Measurements from ENCODE around the gene PXK. TPM values are rescaled to one million over a fixed set of nuclear protein-coding genes. Genes with fewer than 3 reads are reported as not detected.

Gene PXK
- total RNA-seq, 3 donors from 2014 or later (not counting 1 experiment from before 2014, with no cell fraction given) = 42.1 to 53.8 (median 48.9) TPM

GRCh38 chr3:58392181-58392580 lies 59.5 kb downstream of the PXK start:
- H3K9me3 ChIP-seq (ENCODE audit: control insufficient read depth, insufficient read depth, low read length) = no peaks in the 10 kb centered on the region
- DNase-seq = no peak
- Mint-ChIP-seq H3K36me3 (peaks cover 7% of the 10 kb centered on the region), H3K27ac (no peak overlapping the region), H3K27me3 (ENCODE audit: low read depth in 2 of 2) (no peaks in the 10 kb centered on the region), H3K4me3 (no peak overlapping the region), H3K4me1 (peaks cover 7 to 13% of the 10 kb centered on the region in 2 donors), H3K9me3 (no peaks in the 10 kb centered on the region)
- WGBS (ENCODE audit: insufficient coverage) = 71% methylated on average over 3 of the region's 3 CpGs
- no peaks in the 10 kb centered on the region for H3K4me1 ChIP-seq (ENCODE audit: control insufficient read depth, insufficient read depth, low read length)
- no peaks in the 10 kb centered on the region for H3K27me3 ChIP-seq (ENCODE audit: control insufficient read depth, insufficient read depth, low read length)
- no peak for ATAC-seq
- peaks cover 52% of the 10 kb centered on the region for H3K36me3 ChIP-seq (ENCODE audit: control insufficient read depth, insufficient read depth, low read length)
- intact Hi-C loops (cut with micrococcal nuclease) = no loop called here
- H3K4me3 ChIP-seq (ENCODE audit: low read length) = no peak overlapping the region
- H3K27ac ChIP-seq (ENCODE audit: low read length) = no peak overlapping the region
- TF ChIP-seq CTCF (IDR thresholded peaks at IDR 0.05) = no peak

GRCh38 chr3:58394339-58394738 lies 61.6 kb downstream of the PXK start:
- H3K27ac Mint-ChIP-seq = peak overlapping the region in 1 of 2 donors; percentile 13
- TF ChIP-seq CTCF (IDR thresholded peaks at IDR 0.05) = no peak
- intact Hi-C loops (cut with micrococcal nuclease) = no loop called here
- Histone ChIP-seq H3K27ac (ENCODE audit: low read length) (no peak overlapping the region), H3K4me1 (ENCODE audit: control insufficient read depth, insufficient read depth, low read length) (no peaks in the 10 kb centered on the region), H3K36me3 (ENCODE audit: control insufficient read depth, insufficient read depth, low read length) (peaks cover 60% of the 10 kb centered on the region), H3K27me3 (ENCODE audit: control insufficient read depth, insufficient read depth, low read length) (no peaks in the 10 kb centered on the region), H3K4me3 (ENCODE audit: low read length) (no peak overlapping the region), H3K9me3 (ENCODE audit: control insufficient read depth, insufficient read depth, low read length) (no peaks in the 10 kb centered on the region)
- ATAC-seq (no peak), DNase-seq (no peak)
- no peaks in the 10 kb centered on the region for H3K4me1 Mint-ChIP-seq
- H3K36me3 Mint-ChIP-seq = peaks cover 7% of the 10 kb centered on the region
- H3K27me3 Mint-ChIP-seq (ENCODE audit: low read depth in 2 of 2) = no peaks in the 10 kb centered on the region
- H3K4me3 Mint-ChIP-seq = no peak overlapping the region
- no peaks in the 10 kb centered on the region for H3K9me3 Mint-ChIP-seq

GRCh38 chr3:58398669-58399333 lies 66.1 kb downstream of the PXK start:
- WGBS (ENCODE audit: insufficient coverage) = 95% methylated on average over 9 of the region's 9 CpGs
- no peaks in the 10 kb centered on the region for H3K4me1 ChIP-seq (ENCODE audit: control insufficient read depth, insufficient read depth, low read length)
- H3K36me3 ChIP-seq (ENCODE audit: control insufficient read depth, insufficient read depth, low read length) = peaks cover 50% of the 10 kb centered on the region
- Mint-ChIP-seq H3K4me1 (no peaks in the 10 kb centered on the region), H3K27me3 (ENCODE audit: low read depth in 2 of 2) (no peaks in the 10 kb centered on the region), H3K27ac (no peak overlapping the region), H3K36me3 (no peaks in the 10 kb centered on the region), H3K4me3 (no peak overlapping the region), H3K9me3 (no peaks in the 10 kb centered on the region)
- intact Hi-C loops (cut with micrococcal nuclease) = no loop called here
- TF ChIP-seq CTCF (IDR thresholded peaks at IDR 0.05) = no peak
- no peaks in the 10 kb centered on the region for H3K9me3 ChIP-seq (ENCODE audit: control insufficient read depth, insufficient read depth, low read length)
- ATAC-seq (no peak), DNase-seq (no peak)
- H3K4me3 ChIP-seq (ENCODE audit: low read length) = no peak overlapping the region
- no peaks in the 10 kb centered on the region for H3K27me3 ChIP-seq (ENCODE audit: control insufficient read depth, insufficient read depth, low read length)
- H3K27ac ChIP-seq (ENCODE audit: low read length) = no peak overlapping the region

- no peaks in the 10 kb centered on the region for H3K9me3 Mint-ChIP-seq
- no peak overlapping the region for H3K27ac Mint-ChIP-seq
- H3K9me3 ChIP-seq (ENCODE audit: control insufficient read depth, insufficient read depth, low read length) = no peaks in the 10 kb centered on the region
- H3K36me3 Mint-ChIP-seq = peaks cover 7% of the 10 kb centered on the region
- H3K4me3 ChIP-seq (ENCODE audit: low read length) = no peak overlapping the region
- peaks cover 11% of the 10 kb centered on the region for H3K36me3 ChIP-seq (ENCODE audit: control insufficient read depth, insufficient read depth, low read length)
- H3K27me3 Mint-ChIP-seq (ENCODE audit: low read depth in 2 of 2) = no peaks in the 10 kb centered on the region
- DNase-seq = no peak
- TF ChIP-seq CTCF (IDR thresholded peaks at IDR 0.05) = no peak
- WGBS (ENCODE audit: insufficient coverage) = 72% methylated on average over 4 of the region's 6 CpGs
- H3K27ac ChIP-seq (ENCODE audit: low read length) = no peak overlapping the region
- intact Hi-C loops (cut with micrococcal nuclease) = no loop called here
- no peaks in the 10 kb centered on the region for H3K4me1 Mint-ChIP-seq
- no peak overlapping the region for H3K4me3 Mint-ChIP-seq
- no peak for ATAC-seq
- H3K27me3 ChIP-seq (ENCODE audit: control insufficient read depth, insufficient read depth, low read length) = no peaks in the 10 kb centered on the region
- H3K4me1 ChIP-seq (ENCODE audit: control insufficient read depth, insufficient read depth, low read length) = no peaks in the 10 kb centered on the region
Measured at GRCh38 chr3:58403513-58404109, 70.9 kb downstream of the PXK start.
